ENCODE data around the gene CBARP. TPM values are rescaled to one million over a fixed set of nuclear protein-coding genes. Genes with fewer than 3 reads are reported as not detected.
"Not testable (repeated sequence)": the region's sequence is repeated elsewhere in the genome, so short reads cannot be mapped to it uniquely, and the experiment has no call there.

CBARP gene
- total RNA-seq, 1 donor from 2014 or later: 13.9 TPM

- DNase-seq (ENCODE audit: extremely low read depth, low read depth, low spot score): no peak
Observed at GRCh38 chr19:1214862-1215731, 22.7 kb downstream of the CBARP start.

- DNase-seq (ENCODE audit: extremely low read depth, low read depth, low spot score): no peak
Observed at GRCh38 chr19:1214299-1214861, 23.4 kb downstream of the CBARP start.

GRCh38 chr19:1213391-1214286, 24.2 kb downstream of the CBARP start:
- DNase-seq (ENCODE audit: extremely low read depth, low read depth, low spot score): peak; percentile 68

- no peak for DNase-seq (ENCODE audit: extremely low read depth, low read depth, low spot score)
Observed at GRCh38 chr19:1211494-1212234, 26.1 kb downstream of the CBARP start.

GRCh38 chr19:1210227-1210538, 27.6 kb downstream of the CBARP start:
- DNase-seq (ENCODE audit: extremely low read depth, low read depth, low spot score): no peak

GRCh38 chr19:1208830-1209229, 29.0 kb downstream of the CBARP start:
- DNase-seq (ENCODE audit: extremely low read depth, low read depth, low spot score): not testable (repeated sequence)

GRCh38 chr19:1206864-1207450, 30.8 kb downstream of the CBARP start:
- DNase-seq (ENCODE audit: extremely low read depth, low read depth, low spot score): no peak

DNA sequence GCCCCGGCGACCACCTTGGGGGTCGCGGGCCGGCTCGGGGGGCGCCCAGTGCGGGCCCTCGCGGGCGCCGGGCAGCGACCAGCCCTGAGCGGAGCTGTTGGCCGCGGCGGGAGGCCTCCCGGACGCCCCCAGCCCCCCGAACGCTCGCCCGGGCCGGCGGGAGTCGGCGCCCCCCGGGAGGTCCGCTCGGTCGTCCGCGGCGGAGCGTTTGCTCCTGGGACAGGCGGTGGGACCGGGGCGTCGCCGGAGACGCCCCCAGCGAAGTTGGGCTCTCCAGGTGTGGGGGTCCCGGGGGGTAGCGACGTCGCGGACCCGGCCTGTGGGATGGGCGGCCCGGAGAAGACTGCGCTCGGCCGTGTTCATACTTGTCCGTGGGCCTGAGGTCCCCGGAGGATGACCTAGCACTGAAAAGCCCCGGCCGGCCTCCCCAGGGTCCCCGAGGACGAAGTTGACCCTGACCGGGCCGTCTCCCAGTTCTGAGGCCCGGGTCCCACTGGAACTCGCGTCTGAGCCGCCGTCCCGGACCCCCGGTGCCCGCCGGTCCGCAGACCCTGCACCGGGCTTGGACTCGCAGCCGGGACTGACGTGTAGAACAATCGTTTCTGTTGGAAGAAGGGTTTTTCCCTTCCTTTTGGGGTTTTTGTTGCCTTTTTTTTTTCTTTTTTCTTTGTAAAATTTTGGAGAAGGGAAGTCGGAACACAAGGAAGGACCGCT, 31.5 kb downstream of the CBARP start:
- no peak for DNase-seq (ENCODE audit: extremely low read depth, low read depth, low spot score)

- peak; percentile 56 for DNase-seq (ENCODE audit: extremely low read depth, low read depth, low spot score)
Observed at GRCh38 chr19:1205114-1206099, 32.4 kb downstream of the CBARP start, which contains the start of gene STK11. STK11 (plus strand) TSS chr19:1205778; CDS start chr19:1206914, 1,136 bp downstream.

GRCh38 chr19:1200614-1201013, 37.2 kb downstream of the CBARP start:
- DNase-seq (ENCODE audit: extremely low read depth, low read depth, low spot score): not testable (repeated sequence)

GRCh38 chr19:1199531-1199930, 38.3 kb downstream of the CBARP start:
- DNase-seq (ENCODE audit: extremely low read depth, low read depth, low spot score): no peak

DNA sequence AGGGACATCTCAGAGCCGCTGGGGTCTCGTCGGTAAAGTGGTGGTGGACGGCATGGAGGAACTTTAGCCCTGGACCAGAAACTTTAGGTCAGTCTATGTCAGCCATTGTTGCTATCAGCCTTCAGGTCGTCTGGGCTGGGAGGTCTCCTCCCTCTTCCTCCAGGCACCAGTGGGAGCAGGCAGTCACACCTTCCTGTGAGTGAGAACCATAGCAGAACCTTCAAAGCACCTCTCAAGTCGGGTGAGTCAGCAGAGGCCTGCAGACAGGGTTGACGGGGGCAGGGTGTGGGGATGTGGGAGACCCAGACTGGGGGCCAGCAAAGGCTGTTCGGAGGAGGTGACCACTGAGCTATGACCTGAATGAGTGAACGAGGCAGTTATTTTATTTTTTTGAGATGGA, 48.4 kb downstream of the CBARP start:
- no peak for DNase-seq (ENCODE audit: extremely low read depth, low read depth, low spot score)

DNA sequence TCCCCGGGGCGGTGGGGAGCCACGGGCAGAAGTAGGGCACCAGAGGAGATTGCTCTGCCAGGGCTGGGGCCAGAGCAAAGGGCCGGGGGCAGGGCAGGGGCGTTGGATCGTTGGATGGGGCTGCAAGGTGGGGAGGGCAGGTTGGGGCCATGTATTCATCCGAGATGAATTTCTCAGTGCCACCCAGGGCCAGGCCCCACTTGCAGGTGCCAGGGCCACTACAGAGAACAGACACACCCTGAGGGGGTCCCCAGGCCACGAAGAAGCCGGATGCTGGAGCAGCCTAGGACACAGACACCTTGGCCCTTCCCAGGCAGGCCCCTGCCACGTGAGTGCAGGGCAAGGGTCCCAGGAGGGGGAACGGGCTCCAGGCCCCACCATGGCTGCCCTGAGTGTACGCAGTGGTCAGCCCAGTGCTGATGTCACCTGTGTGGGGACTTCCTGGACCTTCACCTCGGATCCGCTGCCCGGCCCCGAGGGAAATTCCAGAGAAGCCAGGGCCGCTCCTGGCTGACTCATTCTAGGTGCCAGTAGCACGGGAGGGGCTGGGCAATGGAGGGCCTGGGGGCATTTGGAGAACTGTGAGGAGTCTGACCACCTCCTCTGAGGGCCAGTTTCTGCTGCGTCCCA, 54.1 kb downstream of the CBARP start:
- no peak for DNase-seq (ENCODE audit: extremely low read depth, low read depth, low spot score)

DNA sequence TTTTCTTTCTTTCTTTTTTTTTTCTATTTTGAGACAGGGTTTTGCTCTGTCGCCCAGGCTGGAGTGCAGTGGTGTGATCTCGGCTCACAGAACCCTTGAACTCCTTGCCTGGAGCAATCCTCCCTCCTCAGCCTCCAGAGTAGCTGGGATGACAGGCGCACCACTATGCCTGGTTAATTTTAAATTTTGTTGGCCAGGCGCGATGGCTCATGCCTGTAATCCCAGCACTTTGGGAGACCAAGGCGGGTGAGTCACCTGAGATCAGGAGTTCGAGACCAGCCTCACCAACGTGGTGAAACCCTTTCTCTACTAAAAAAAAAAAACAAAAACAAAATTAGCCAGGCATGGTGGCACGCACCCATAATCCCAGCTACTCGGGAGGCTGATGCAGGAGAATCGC, 55.1 kb downstream of the CBARP start:
- DNase-seq (ENCODE audit: extremely low read depth, low read depth, low spot score): no peak

- DNase-seq (ENCODE audit: extremely low read depth, low read depth, low spot score): no peak
Observed at GRCh38 chr19:1182068-1182467, 55.7 kb downstream of the CBARP start.

DNA sequence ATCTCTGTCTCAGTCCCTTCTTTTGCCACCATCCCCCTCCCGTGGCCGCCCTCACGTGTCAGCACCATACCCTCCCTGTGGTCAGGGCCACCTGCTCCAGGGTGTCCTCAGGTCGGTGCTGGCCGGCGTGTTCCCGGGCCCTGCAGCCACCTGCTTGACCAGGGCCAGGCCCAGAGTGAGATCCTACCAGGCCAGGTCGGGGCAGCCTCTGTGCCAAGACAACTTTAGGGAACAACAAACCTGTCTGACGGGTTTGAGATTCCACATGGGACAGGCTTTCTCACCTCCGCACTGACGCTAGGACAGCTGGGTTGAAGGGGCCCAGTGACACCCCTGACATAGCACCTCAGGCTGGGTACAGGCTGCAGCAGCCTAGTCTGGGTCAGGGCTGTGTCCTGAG, 56.2 kb downstream of the CBARP start:
- DNase-seq (ENCODE audit: extremely low read depth, low read depth, low spot score): no peak
